GM18519 (cell line): ENCODE measurements around the gene WIPF1.
"Not testable (repeated sequence)": the region's sequence is repeated elsewhere in the genome, so short reads cannot be mapped to it uniquely, and the experiment has no call there.

Source experiments
- ATAC-seq: cut with Tn5 transposase; IDR thresholded peaks from one replicate; pipeline ENCODE4 v1.9.1; 2021; ENCODE audit warnings: mild to moderate bottlenecking, moderate library complexity; ENCODE audit not compliant: unreplicated experiment, low FRiP score

Gene WIPF1

GRCh38 chr2:174575124-174575776 lies 22.4 kb downstream of the WIPF1 start:
- no peak for ATAC-seq

- ATAC-seq = no peak
These were observed 22.9 kb downstream of the WIPF1 start for GRCh38 chr2:174574657-174575056.

- ATAC-seq = no peak
These were observed 24.0 kb downstream of the WIPF1 start for GRCh38 chr2:174573621-174574081.

- no peak for ATAC-seq
These were observed 25.0 kb downstream of the WIPF1 start for GRCh38 chr2:174572556-174572955.

- ATAC-seq = no peak
These were observed 25.8 kb downstream of the WIPF1 start for GRCh38 chr2:174571669-174572323.

GRCh38 chr2:174570318-174570958 lies 27.2 kb downstream of the WIPF1 start:
- no peak for ATAC-seq

GRCh38 chr2:174569678-174570077 lies 27.9 kb downstream of the WIPF1 start:
- no peak for ATAC-seq

GRCh38 chr2:174568425-174568824 lies 29.2 kb downstream of the WIPF1 start:
- no peak for ATAC-seq

GRCh38 chr2:174566871-174567270 lies 30.7 kb downstream of the WIPF1 start:
- ATAC-seq = no peak

- no peak for ATAC-seq
These were observed 33.9 kb downstream of the WIPF1 start for GRCh38 chr2:174563530-174564282.

GRCh38 chr2:174561972-174562370 lies 35.6 kb downstream of the WIPF1 start:
- no peak for ATAC-seq

GRCh38 chr2:174561283-174561971 lies 36.2 kb downstream of the WIPF1 start:
- no peak for ATAC-seq

GRCh38 chr2:174560737-174561136 lies 36.9 kb downstream of the WIPF1 start:
- ATAC-seq = no peak

GRCh38 chr2:174555998-174556397 lies 41.6 kb downstream of the WIPF1 start:
- ATAC-seq = no peak

GRCh38 chr2:174554529-174555150 lies 43.0 kb downstream of the WIPF1 start:
- ATAC-seq = no peak

- peak; percentile 70 for ATAC-seq
These were observed 43.7 kb downstream of the WIPF1 start for GRCh38 chr2:174553811-174554493.

- no peak for ATAC-seq
These were observed 44.7 kb downstream of the WIPF1 start for GRCh38 chr2:174552880-174553279.

- no peak for ATAC-seq
These were observed 45.9 kb downstream of the WIPF1 start for GRCh38 chr2:174551697-174552096.

GRCh38 chr2:174548646-174549045 lies 49.0 kb downstream of the WIPF1 start:
- not testable (repeated sequence) for ATAC-seq
